ENCODE measurements around the gene POLE3.

GRCh38 chr9:113409883-113410206 lies 630 bp downstream of the POLE3 start:
- no peak for TF ChIP-seq CTCF (IDR thresholded peaks at IDR 0.05)
- TF ChIP-seq POLR2A (IDR thresholded peaks at IDR 0.05), result no peak
- no peak for TF ChIP-seq EP300 (IDR thresholded peaks at IDR 0.05; ENCODE audit: low read depth)
